NCI-H774 (cell line): ENCODE measurements around the gene CCDC197.

Source experiments
- DNase-seq: peaks from one replicate; lab custom pipeline; 2025; lab: John Stamatoyannopoulos, UW

CCDC197 gene

DNA sequence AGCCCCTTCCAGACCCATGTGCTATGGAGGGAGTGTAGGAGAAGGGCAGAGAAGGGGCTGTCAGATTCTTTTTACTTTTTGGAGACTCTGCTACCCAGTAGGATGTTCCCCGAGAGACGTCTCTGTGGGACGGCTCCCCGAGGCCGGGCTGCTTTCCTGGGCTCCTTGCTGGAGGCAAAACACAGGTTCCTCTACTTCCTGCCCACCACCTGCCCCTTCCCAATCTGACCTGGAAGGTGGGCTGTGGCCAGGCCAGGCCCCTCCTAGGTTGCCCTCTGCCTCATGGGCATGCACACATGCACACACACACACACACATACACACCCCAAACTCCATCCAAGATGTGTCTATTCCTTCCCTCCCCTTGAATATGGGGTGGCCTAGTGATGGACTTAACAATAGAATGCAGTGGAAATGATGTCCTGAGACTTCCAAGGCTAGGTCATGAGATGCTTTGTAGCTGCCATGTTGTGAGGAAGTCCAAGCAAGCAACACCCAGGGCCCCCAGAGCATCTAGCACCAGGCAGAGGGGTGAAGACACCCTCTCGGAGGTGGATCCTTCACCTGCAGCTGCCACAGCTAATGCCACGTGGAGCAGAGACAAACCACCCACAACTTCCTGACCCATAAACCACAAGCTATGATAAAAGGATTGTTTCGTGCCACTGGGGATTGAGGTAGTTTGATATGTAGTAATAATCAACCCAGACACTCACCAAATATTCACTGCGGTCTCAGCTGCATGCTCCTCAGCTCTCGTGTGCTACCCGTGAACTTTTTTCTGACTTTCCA, 19.1 kb upstream of the CCDC197 start:
- DNase-seq, result no peak

DNA sequence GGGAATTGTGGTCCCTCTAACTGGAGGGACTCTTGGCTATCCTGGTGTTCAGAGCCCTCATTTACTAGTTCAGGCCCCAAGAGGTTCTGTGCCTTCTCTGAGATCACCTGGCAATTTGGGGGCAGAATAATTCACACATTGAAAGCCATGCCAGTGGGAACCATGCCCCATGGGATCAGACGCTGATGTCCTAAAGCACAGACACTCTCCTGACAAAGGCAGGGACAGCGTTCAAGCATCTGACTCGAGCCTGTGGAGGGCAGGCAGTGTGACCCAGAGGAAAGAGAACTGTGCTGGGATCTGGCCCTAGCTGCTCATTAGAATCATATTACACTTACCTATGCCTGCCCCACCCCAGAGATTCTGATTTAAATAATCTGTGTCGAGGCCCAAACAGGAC, 18.4 kb upstream of the CCDC197 start:
- DNase-seq, result no peak

DNA sequence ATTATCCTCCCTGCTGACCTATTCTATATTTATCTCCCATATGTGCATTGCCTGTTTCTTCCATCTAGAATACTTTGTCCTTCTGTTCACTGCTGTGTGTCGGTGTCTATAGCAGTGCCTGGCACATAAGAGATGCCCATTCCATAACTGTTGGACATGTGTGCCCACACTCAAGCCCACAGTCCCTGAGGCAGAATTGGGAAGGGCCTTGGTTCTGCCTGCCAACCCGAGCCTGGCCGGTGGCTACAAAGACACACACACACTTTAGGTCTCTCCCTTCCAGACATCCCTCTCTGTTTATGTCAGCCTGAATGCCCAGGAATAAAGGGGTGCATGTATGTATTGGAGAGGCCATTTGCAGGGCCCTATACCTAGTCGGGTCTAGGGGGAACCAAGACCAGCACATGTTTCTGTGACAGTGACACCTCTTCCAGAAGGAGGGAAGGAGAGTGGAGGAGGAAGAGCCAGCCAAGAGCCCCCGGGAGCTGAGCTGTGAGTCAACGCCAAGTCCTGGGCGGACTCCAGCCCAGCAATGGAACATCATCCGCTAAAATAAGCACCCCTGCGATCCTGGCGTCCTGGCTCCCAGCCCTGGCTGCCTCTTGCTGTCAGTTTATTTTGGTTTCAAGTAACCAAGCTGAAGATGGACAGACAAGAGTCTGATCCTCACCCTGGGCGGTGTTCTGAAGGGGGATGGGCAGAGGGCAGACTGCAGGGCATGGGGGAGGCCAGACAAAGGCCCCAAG, 16.5 kb upstream of the CCDC197 start:
- DNase-seq, result no peak

DNA sequence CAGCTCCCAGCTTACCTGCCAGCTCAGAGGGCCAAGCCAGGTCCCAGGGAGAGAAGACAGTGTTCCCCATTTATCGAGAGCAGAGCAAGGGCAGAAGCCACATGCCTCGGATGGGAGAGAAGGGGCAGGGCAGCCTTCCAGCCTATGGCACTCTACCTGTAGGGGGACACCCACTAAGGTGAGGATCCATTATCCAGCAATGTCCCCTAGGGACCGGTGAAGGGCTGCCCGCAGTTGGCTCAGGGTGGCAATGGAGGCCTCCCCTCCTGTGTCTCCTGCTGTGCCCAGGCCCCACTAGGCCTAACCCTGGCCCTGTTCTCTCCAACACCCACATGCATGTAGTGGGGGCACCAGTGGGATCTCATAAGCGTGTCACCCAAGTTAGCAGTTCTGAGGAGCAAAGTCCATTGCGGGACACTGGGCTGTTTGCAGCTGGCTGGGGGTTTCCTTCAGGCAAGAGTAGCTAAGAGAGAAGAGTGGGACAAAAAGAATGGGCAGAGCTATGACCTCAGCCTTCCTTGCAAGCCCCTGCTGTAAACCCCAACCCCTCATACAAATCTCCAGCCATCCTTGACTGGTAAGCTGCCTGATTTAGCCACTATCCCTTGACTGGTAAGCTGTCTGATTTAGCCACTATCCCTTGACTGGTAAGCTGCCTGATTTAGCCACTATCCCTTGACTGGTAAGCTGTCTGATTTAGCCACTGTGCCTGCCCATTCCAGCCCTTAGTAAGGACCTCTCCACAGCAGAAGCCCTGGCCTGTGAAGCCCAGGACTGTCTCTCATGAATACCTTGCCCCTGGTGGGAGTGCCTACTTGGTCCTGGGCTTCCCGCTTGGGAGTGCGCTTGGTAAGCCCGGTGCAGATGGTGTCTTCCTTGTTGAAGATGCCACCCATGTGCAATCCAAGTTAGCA, 15.5 kb upstream of the CCDC197 start:
- no peak for DNase-seq

DNA sequence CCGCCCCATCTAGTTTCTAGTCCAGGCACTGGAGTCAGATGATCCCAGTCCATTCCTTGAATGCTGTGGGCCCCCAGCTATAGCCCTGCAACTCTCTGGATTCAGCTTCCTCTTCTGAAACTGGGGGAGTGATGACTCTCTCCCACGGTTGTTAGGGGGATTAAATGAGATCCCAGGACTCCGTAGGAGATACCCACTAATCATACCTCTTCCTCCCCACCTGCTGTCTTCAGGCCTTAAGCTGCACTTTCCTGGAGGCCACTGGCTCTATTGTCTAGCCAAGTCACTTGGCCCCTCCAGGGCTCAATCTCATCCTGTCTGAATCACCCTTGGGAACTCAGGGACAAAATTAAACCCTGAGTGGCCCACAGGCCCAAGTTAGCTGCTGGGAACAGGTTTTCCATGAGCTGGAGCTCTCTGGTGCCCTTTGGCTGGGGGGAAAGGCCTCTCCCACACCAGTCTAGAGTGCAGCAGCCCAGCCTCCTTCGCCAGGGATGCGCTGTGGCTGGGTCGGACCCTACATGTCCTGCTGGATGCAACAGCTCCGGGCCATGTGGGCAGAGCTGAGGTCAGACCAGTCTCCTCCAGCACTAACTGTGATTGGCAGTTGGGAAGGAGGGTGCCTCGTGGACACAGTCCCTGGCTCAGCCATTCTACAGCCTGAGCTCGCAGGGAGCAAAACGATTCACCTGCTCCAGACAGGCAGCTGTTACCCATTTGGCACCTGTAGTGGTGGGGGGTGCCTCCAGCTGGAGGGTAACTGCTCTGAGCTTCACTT, 14.7 kb upstream of the CCDC197 start:
- DNase-seq, result no peak

DNA sequence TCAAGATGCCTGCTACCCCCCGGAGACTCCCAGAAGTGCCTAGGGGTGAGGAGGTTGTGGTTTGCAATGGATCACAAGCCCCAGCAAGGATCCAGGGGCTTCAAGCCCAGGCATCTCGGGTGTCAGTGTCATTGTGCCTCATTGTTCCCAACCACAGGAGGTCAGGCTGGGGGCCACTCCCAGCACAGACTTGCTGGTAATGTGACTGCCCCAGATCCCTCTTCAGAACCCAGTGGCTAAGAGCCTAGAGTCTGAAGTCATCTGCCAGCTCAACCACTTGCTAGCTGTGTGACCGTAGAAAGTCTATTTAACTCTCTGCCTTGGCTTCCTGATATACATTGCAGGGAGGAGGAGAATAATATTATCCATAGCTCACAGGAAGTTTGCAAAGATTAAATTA, 13.0 kb upstream of the CCDC197 start:
- no peak for DNase-seq

DNA sequence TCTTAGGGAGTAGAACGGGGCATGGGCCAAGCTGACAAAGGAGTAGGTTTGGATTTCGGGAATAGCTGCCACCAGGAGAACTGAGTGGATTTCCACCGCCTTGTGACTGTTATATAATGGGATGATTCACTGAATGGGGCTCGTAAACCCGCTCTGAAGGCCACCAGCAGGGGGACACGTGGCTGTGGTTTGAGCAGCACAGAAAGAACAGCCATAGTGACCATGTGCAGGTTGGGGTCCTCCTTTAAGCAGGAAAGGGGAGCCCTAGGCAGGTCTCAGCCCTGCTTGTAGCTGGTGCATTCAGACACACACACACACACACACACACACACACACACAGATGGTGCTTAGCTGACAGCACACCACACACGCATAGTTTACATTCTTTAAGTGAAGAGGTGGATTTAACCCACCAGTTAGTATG, 12.1 kb upstream of the CCDC197 start:
- no peak for DNase-seq

DNA sequence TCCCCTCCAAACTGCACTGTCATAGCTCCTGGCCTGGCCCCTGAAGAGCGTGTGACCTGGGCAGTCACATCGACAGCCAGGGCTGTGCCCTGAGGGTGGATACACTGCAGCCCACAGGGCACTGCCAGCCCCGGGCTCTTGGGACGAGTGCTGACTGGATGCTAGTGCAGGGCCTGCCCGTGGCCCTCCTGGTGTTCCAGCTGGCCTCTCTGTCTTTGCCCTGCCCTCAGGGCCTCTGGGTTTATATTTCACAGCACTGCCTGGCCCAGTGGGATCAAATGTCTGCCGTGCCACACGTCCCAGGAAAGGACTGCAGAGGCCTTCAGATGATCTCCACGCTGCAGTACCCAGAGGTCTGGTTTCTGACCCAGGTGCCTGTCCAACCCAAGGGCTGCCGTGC, 10.1 kb upstream of the CCDC197 start:
- no peak for DNase-seq

DNA sequence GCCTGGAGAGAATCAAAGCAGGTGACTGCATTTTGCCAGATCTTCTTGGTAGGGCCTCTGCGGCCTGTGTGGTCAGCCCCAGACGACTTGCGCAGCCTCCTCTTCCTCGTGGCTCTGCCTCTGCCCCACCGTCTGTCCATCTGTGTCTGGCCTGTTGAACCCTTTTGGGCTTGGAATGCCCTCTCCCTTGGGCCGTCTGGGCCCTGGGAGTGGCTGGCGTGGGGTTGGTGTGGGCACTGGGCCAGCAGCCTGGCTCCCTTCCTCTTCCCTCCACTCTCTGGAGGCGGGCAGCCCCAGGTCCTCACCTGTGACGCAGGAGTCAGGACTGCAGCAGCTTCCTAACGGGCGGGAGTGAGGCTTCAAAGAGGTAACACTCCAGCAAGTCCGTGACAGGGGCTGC, 9.7 kb upstream of the CCDC197 start:
- no peak for DNase-seq

DNA sequence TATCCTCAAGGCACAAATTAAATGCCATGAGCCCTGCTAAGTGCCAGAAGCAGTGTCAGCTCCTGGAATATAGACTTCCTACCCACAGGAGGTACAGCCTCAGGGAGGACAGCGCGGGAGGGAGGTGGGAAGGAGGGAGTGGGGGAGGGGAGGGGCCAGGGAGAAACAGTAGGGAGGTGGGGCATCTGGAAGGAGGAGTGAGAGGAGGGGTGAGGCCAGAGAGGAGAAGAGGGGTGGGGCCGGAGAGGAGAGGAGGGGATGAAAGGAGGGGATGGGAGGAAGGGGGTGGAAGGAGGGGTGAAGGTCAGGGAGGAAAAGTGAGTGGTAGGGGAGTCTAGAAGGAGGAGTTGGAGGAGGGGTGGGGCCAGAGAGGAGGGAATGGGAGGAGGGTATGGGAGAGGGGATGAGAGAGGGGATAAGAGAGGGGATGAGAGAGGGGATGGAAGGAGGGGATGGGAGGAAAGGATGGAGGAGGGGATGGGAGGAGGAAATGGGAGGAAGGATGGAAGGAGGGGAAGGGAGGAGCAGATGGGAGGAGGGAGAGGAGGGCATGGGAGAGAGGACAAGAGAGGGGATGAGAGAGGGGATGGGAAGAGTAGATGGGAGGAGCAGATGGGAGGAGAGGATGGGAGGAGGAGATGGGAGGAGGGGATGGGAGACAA, 9.2 kb upstream of the CCDC197 start:
- DNase-seq, result no peak

DNA sequence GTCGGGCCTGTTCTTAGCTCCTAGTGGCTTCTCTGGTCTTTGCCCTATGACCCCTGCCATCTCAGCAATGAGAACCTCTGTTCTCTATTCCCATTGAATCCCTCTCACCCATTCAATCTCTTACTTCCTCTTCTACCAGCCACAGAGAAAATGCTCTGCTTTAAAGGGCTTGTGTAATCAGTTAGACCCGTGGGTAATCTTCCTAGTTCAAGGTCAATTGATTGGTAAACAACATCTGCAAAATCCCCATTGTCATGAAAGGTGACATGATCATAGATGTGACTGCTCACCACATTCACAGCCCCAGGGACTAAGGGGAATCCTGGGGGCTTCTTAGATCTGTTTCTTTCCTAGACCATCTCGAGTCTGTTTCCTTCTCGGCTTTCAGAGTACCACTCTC, 7.2 kb upstream of the CCDC197 start:
- no peak for DNase-seq

DNA sequence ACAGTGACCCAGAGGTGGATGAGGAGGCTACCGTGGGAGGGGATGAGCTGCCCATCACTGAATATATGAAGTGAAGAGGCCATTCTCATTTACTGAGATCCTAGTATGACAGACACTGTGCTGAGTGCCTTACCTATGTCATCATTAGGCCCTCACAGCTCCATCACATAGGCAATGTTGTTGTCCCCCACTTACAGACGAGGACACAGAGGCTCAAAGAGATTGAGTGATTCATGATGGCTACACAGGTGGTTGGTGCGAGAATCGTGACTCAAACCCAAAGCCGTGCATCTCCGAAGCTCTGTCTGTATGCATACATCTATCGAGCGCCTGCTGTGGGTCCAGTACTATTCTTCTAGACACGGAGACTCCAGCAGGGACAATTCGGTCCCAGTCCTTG, 5.9 kb upstream of the CCDC197 start:
- DNase-seq, result no peak

DNA sequence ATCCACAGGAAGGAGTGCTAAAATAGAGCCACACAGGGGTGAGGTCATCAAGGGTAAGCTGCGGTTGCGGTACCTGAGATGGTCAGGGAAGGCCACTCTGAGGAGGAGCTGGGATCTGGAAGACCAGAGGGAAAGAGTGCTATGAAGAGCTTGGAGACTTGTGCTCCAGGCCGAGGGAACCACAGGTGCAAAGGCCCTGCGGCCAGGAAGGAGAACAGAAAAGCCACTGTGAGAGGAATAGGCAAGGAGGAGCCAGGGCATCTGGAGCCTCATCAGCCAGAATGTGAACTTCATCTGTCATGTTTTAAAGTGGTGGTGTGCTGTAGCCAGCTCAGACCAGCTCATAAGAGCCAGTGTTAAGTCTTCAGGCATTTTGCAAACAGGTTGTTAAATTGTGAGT, 5.5 kb upstream of the CCDC197 start:
- no peak for DNase-seq

DNA sequence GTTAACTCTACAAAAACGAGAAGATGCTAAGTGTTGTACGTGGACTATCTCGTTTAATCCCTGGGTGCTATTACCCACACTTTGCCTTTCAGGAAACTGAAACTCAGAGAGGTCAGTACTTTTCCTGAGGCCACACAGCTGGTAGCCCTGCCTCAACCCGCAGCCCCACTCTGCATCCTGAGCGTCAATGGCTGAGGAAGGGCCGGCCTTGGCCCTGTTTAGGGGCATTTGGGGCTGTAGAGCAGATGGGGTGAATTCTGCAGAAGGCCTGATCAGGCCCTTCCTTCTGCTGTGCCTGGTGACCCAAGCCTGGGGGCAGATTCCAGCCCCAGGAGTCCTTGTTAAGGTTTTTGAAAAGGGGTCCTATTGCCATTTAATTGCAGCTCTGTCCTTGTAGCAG, 3.7 kb upstream of the CCDC197 start:
- no peak for DNase-seq

DNA sequence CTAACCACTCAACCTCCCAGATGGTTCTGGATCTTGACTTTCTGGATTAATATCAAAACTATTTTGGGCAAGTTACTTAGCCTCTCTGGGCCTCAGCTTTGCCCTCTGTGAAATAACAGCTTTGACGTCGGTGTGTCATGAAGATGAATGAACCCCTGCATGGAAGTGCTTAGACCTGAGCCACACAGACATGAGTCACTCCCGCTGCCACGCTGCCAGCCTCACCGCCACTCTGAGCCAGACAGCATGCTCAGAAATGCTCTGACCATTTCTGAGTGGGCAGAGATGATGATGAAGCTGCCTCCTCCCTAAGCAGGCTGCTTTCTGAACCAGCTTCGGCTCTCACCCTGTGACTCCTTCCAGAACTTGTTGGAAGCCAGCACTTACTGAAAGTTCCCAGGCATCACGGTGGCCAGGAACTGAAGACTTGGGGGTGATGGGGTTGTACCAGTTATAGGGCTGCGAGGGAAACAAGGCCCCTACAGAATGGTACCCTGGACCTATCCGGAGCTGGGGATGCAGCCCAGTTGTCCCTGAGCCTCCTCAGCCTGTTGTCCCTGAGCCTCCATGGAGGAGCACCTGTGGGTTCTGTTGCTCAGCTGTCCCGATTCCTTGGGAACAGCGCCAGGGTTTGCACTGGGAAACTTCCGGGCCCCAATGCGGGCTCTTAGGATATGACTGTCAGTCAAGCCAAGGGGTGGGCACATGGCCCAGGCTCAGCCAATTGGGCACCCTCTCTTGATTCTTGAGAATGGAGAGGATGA, 2.0 kb upstream of the CCDC197 start:
- peak; percentile 6 for DNase-seq

DNA sequence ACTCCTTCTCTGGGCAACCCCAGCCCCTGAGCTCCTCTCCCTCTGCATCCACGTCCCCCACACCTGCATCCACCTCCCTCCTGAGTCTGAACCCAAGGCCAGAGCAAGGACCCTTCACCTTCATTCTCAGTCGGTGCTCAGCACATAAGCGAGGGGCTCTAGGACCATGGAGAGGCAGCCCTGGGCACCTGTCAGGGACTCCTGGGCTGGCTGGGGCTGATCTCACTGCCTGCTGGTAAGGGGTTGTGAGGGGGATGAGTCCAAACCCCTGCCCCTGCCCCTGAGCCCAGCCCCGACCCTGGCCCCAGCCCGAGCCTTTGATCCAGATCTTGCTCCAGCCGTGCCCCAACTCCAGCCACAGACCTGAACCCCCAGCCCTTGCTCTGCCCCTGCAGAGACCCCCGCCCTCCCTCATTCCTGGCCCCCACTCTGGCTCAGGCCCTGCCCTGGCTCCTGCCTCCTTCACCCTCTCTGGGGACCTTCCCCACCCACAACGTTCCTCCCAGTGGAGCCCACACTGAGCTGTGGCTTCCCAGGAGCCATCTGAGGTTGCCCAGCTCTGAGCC, 888 bp upstream of the CCDC197 start:
- DNase-seq, result no peak

DNA sequence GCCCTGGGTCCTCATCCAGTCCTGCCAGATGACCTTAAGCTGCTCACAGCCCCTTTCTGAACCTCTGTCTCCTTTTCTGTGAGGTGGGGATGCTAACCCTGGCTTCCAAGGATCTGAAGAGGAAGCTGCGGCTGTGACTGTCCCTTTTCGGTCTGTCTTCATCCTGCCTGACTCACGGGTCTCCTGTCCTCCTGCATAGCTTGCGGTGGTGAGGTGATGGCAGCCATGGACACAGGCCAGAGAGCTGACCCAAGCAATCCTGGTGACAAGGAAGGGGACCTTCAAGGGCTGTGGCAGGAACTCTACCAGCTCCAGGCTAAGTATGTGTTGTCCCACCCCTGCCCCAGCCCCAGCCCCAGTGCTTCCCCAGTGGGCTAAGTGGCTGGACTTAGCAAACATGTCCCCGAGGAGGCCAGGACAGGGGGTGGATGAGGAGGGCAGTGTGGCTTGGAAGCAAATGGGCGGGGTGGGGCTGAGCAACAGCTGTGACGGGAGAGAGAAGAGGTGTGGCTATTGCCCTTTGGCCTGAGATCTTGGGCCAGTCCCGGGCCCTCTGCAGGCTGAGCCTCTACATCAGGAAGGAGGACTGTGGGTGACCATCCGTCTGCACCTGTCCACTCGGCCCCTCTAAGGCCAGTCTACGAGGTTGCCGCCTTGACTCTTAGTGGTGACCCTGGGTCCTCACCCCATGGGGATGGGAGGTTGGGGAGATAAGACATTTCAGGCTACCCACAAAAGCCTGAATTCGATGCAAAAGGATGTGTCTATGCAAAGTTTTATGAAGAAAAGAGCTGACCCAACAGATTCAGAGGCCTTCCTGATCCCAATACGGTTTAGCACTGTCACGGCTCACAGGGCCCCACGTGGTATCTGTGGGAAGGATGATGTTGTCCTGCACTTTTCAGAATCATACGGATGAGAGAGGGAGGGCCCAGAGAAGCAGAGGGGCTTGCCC, 1.1 kb downstream of the CCDC197 start:
- no peak for DNase-seq

DNA sequence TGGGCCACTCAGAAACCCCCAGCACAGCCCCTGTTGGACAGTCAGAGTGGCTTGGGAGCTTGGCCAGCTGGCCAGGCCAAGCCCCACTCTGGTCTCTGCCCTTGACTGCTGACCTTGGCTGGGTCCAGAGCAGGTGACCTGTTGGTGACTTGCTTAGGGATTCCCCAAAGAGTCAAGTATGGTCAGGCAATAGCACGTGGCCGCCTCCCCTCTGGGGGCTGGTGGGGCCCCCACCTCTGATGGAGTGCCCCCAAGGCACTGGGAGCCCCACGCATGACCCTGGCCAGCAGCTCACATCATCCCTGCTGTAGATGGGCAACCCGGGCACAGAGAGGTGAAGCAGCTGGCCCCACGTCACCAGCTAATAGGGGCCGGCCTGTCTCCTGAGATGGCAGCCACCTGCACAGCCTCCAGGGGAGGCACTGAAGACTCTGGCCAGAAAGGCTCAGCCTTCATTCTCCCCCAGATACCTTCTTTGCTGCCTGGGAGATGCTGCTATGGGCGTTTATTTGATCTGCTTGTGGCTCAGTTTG, 1.8 kb downstream of the CCDC197 start:
- DNase-seq, result no peak

DNA sequence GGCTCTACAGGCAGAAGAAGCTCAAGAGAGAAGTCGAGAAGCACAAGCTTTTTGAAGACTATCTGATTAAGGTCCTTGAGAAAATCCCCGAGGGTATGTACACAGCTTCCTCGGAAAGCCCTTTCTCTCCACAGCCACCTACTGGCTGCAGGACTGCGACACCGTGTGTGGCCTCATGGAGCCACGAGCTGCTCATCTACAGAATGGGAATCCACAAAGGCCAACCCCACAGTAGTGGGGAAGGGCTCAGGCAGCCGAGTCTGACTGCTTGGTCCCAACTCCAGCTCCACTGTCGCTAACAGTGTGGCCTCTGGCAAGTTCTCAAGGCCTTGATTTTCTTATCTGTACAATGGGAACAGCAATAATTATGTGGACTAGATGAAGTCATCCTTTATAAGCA, 2.5 kb downstream of the CCDC197 start:
- DNase-seq, result no peak
